ENCODE measurements around the gene SPPL3. TPM values are rescaled to one million over a fixed set of nuclear protein-coding genes. Genes with fewer than 3 reads are reported as not detected.

The SPPL3 gene
- total RNA-seq, 1 donor from 2014 or later = 22.3 TPM

GRCh38 chr12:120917748-120918147 lies 13.6 kb upstream of the SPPL3 start:
- no peaks in the 10 kb centered on the region for H3K36me3 ChIP-seq (ENCODE audit: control insufficient read depth, insufficient read depth, low read length)
- TF ChIP-seq, protein P1, sequence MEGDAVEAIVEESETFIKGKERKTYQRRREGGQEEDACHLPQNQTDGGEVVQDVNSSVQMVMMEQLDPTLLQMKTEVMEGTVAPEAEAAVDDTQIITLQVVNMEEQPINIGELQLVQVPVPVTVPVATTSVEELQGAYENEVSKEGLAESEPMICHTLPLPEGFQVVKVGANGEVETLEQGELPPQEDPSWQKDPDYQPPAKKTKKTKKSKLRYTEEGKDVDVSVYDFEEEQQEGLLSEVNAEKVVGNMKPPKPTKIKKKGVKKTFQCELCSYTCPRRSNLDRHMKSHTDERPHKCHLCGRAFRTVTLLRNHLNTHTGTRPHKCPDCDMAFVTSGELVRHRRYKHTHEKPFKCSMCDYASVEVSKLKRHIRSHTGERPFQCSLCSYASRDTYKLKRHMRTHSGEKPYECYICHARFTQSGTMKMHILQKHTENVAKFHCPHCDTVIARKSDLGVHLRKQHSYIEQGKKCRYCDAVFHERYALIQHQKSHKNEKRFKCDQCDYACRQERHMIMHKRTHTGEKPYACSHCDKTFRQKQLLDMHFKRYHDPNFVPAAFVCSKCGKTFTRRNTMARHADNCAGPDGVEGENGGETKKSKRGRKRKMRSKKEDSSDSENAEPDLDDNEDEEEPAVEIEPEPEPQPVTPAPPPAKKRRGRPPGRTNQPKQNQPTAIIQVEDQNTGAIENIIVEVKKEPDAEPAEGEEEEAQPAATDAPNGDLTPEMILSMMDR (IDR thresholded peaks at IDR 0.05; ENCODE audit: insufficient read depth, low read length, poor library complexity, severe bottlenecking) = no peak
- no peaks in the 10 kb centered on the region for H3K27me3 ChIP-seq (ENCODE audit: control insufficient read depth, insufficient read depth, low read length)
- no peak overlapping the region for H3K4me3 ChIP-seq (ENCODE audit: low read depth, low read length)
- DNase-seq (ENCODE audit: low read depth) = no peak

- Histone ChIP-seq H3K27me3 (ENCODE audit: control insufficient read depth, insufficient read depth, low read length) (no peaks in the 10 kb centered on the region), H3K4me3 (ENCODE audit: low read depth, low read length) (no peak overlapping the region), H3K36me3 (ENCODE audit: control insufficient read depth, insufficient read depth, low read length) (no peaks in the 10 kb centered on the region)
- TF ChIP-seq, protein P1 (IDR thresholded peaks at IDR 0.05; ENCODE audit: insufficient read depth, low read length, poor library complexity, severe bottlenecking) = no peak
- DNase-seq (ENCODE audit: low read depth) = no peak
These were observed 12.4 kb upstream of the SPPL3 start for GRCh38 chr12:120916561-120916960.

DNA sequence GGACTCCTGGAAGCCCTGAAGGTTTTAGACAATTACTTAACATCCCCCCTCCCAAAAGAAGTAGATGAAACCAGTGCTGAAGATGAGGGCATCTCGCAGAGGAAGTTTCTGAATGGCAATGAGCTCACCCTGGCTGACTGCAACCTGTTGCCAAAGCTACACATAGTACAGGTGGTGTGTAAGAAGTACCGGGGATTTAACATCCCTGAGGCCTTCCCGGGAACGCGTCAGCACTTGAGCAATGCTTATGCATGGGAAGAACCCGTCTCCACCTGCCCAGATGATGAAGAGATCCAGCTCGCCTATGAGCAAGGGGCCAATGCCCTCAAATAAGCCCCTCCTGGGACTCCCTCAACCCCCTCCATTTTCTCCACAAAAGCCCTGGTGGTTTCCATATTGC lies 10.6 kb upstream of the SPPL3 start:
- TF ChIP-seq, protein P1 (IDR thresholded peaks at IDR 0.05; ENCODE audit: insufficient read depth, low read length, poor library complexity, severe bottlenecking) = no peak
- H3K36me3 ChIP-seq (ENCODE audit: control insufficient read depth, insufficient read depth, low read length) = no peaks in the 10 kb centered on the region
- H3K27me3 ChIP-seq (ENCODE audit: control insufficient read depth, insufficient read depth, low read length) = no peaks in the 10 kb centered on the region
- no peak for DNase-seq (ENCODE audit: low read depth)
- no peak overlapping the region for H3K4me3 ChIP-seq (ENCODE audit: low read depth, low read length)

DNA sequence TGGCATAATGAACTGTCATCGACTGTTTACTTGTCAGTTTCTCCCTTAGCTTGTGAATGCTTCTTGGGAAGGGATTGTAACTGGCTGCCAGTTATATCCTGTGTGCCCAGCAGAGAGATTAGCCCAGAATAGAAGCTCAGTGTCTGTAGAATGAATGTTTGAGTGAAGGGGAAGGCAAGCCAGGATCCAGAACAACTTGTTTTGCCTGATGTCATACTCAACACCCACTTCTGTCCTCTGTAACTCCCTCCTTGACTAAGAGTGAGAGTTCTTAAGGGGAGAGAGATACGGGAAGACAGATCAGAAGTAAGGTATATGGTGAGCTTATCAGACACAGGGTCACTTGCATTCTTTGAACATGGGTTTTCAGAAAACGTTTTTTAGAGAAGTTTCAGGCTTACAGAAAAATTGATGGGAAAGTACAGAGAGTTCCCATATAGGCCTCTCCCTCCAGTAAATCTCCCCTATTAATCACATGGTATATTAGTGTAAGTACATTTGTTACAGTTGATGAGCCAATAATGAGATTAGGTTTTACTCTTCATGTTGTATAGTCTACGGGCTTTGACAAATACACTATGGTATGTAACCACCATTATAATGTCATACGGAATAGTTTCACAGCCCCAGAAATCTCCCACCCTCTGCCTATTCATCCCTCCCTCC lies 5.6 kb upstream of the SPPL3 start:
- Histone ChIP-seq H3K27me3 (ENCODE audit: control insufficient read depth, insufficient read depth, low read length) (no peaks in the 10 kb centered on the region), H3K4me3 (ENCODE audit: low read depth, low read length) (no peak overlapping the region), H3K36me3 (ENCODE audit: control insufficient read depth, insufficient read depth, low read length) (no peaks in the 10 kb centered on the region)
- DNase-seq (ENCODE audit: low read depth) = no peak
- TF ChIP-seq, protein P1 (IDR thresholded peaks at IDR 0.05; ENCODE audit: insufficient read depth, low read length, poor library complexity, severe bottlenecking) = no peak

DNA sequence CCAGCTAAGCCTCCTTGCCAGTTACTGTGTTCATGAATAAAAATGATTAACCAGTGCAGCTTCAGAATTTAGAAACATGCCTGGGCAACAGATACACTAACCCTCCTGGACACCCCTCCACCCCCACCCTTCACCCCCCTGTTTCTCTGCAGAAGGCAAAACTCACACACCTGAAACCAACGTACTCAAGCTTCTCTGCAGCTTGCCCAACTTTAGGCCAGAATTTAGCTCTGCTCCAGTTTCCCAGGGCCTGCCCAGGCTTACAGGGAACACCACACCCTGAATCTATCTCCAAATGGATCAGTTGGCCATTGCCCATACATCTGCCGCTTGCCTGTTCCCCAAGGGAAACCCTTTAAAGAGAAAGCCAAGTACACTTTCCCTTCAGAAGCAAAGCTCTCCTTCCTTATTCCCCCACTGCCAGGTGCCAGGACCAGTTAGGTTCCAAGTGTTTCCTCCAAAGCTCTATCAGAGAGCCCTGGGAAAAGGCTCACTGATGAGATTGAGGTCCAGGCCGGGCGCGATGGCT lies 1.8 kb upstream of the SPPL3 start:
- Histone ChIP-seq H3K36me3 (ENCODE audit: control insufficient read depth, insufficient read depth, low read length) (no peaks in the 10 kb centered on the region), H3K27me3 (ENCODE audit: control insufficient read depth, insufficient read depth, low read length) (no peaks in the 10 kb centered on the region), H3K4me3 (ENCODE audit: low read depth, low read length) (no peak overlapping the region)
- TF ChIP-seq, protein P1 (IDR thresholded peaks at IDR 0.05; ENCODE audit: insufficient read depth, low read length, poor library complexity, severe bottlenecking) = no peak
- DNase-seq (ENCODE audit: low read depth) = no peak

All from kidney epithelial cell (primary cell).